H1 (cell line): ENCODE results near the gene HADHB.

ENCODE experiments used
- BACH1 ChIP-seq: IDR thresholded peaks from 2 replicates; pipeline ENCODE4 v1.6.1; 2012; ENCODE audit warnings: low read length, improper control_type of control experiment
- GTF2F1 ChIP-seq: IDR thresholded peaks from 2 replicates; pipeline ENCODE4 v1.6.1; 2012; ENCODE audit warnings: low read depth, low read length, improper control_type of control experiment, borderline replicate concordance
- KDM1A ChIP-seq: fragments of 200-600, 300-600 bp; sonication (generic); IDR thresholded peaks from 2 replicates; pipeline ENCODE4 v1.7.1; 2016; ENCODE audit warnings: mild to moderate bottlenecking, low read length, borderline replicate concordance
- RAD21 ChIP-seq, 2 experiments: IDR thresholded peaks in 1 of 2; conservative IDR thresholded peaks in 1 of 2; 2 replicates each; pipeline ENCODE4 v1.6.1; 2011; ENCODE audit warnings: low read depth in 2 of 2, low read length in 2 of 2, improper control_type of control experiment in 1 of 2, inconsistent platforms in 1 of 2, mild to moderate bottlenecking in 1 of 2, moderate library complexity in 1 of 2
- RNF2 ChIP-seq: fragments of 200-900, 300-1000 bp; sonication (generic); IDR thresholded peaks from 2 replicates; pipeline ENCODE4 v1.7.1; 2016; ENCODE audit warnings: borderline replicate concordance, low read depth, mild to moderate bottlenecking, antibody characterized with exemption, low read length; ENCODE audit not compliant: poor library complexity, severe bottlenecking; ENCODE audit errors: missing control alignments
- SIX5 ChIP-seq: IDR thresholded peaks from 2 replicates; pipeline ENCODE4 v1.6.1; 2011; ENCODE audit warnings: mild to moderate bottlenecking, low read depth, low read length
- TBP ChIP-seq: IDR thresholded peaks from 2 replicates; pipeline ENCODE4 v1.6.1; 2011; ENCODE audit warnings: low read depth, low read length, improper control_type of control experiment
- ZNF274 ChIP-seq: IDR thresholded peaks from 2 replicates; pipeline ENCODE4 v1.7.0; 2012; ENCODE audit warnings: low read length, borderline replicate concordance; ENCODE audit errors: extremely low read depth
- TF ChIP-seq, protein P1 (sequence below), 3 experiments: IDR thresholded peaks; 1 replicate in 2 of 3; 2 replicates in 1 of 3; pipeline versions ENCODE4 v1.5.1 to v1.6.1; 2011; ENCODE audit warnings: low read length in 3 of 3, mild to moderate bottlenecking in 3 of 3, inconsistent platforms in 2 of 3, low read depth in 1 of 3, moderate library complexity in 1 of 3; ENCODE audit not compliant: insufficient read depth in 1 of 3; ENCODE audit errors: control extremely low read depth in 1 of 3
- TF ChIP-seq, protein P2 (sequence below): IDR thresholded peaks from 2 replicates; pipeline ENCODE4 v1.6.1; 2011; ENCODE audit warnings: low read depth, mild to moderate bottlenecking, low read length; ENCODE audit not compliant: insufficient read depth

DNA sequence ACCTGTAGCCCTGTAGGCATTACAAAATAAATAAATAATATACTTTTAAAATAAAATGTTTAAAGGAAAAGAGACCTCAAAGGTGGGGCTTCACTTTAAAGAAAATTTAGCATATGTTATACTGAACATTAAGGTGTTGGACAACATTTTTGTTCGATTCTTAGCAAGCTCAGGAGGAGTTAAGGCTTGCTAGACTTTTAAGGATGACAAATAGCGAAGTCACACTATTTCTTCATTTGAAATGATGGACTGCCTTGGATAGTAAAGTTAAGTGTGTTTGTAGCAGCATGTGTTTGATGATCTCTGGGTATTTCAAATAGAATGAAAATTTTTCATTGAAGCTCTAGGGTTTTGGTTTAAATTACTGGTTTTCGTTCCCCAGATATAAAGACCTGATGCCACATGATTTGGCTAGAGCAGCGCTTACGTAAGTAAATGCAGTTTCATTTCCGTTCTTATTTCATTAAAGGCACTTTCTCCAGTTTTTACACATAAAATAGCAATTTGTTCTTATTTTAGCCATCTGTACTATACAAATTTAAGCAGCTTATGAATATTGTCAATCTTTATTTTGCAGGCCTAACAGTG is 24.9 kb downstream of the HADHB start:
- TF ChIP-seq, protein P1, sequence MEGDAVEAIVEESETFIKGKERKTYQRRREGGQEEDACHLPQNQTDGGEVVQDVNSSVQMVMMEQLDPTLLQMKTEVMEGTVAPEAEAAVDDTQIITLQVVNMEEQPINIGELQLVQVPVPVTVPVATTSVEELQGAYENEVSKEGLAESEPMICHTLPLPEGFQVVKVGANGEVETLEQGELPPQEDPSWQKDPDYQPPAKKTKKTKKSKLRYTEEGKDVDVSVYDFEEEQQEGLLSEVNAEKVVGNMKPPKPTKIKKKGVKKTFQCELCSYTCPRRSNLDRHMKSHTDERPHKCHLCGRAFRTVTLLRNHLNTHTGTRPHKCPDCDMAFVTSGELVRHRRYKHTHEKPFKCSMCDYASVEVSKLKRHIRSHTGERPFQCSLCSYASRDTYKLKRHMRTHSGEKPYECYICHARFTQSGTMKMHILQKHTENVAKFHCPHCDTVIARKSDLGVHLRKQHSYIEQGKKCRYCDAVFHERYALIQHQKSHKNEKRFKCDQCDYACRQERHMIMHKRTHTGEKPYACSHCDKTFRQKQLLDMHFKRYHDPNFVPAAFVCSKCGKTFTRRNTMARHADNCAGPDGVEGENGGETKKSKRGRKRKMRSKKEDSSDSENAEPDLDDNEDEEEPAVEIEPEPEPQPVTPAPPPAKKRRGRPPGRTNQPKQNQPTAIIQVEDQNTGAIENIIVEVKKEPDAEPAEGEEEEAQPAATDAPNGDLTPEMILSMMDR (IDR thresholded peaks at IDR 0.05; ENCODE audit: control extremely low read depth in 1 of 3, insufficient read depth in 1 of 3, low read depth in 1 of 3, low read length in 3 of 3) = no peak
- TF ChIP-seq ZNF274 = no peak
- TF ChIP-seq, protein P2, sequence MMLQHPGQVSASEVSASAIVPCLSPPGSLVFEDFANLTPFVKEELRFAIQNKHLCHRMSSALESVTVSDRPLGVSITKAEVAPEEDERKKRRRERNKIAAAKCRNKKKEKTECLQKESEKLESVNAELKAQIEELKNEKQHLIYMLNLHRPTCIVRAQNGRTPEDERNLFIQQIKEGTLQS = no peak
- TF ChIP-seq GTF2F1 = no peak
- no peak for TF ChIP-seq TBP
- TF ChIP-seq SIX5 = no peak
- no peak for TF ChIP-seq KDM1A
- TF ChIP-seq BACH1 = no peak
- no peak for TF ChIP-seq RNF2
- no peak for TF ChIP-seq RAD21 (IDR thresholded peaks at IDR 0.05 in 1 of 2, conservative IDR thresholded peaks at IDR 0.05 in 1 of 2; ENCODE audit: low read depth in 2 of 2, low read length in 2 of 2)
